ENCODE measurements around the gene SMAD7.

The SMAD7 gene

DNA sequence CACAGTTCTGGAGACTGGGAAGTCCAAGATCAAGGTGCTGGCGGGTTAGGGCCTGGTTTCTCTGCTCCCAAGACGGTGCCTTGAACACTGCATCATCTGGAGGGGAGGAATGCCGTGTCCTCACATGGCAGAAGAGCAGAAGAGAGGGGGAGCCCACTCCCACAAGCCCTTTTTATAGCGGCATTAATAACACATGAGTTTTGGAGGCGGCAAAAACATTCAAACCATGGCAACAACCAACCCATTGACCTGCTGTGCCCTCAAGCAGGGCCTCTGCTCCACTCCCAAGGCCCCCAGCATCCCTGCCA is 62.0 kb downstream of the SMAD7 start:
- TF ChIP-seq, protein P1, sequence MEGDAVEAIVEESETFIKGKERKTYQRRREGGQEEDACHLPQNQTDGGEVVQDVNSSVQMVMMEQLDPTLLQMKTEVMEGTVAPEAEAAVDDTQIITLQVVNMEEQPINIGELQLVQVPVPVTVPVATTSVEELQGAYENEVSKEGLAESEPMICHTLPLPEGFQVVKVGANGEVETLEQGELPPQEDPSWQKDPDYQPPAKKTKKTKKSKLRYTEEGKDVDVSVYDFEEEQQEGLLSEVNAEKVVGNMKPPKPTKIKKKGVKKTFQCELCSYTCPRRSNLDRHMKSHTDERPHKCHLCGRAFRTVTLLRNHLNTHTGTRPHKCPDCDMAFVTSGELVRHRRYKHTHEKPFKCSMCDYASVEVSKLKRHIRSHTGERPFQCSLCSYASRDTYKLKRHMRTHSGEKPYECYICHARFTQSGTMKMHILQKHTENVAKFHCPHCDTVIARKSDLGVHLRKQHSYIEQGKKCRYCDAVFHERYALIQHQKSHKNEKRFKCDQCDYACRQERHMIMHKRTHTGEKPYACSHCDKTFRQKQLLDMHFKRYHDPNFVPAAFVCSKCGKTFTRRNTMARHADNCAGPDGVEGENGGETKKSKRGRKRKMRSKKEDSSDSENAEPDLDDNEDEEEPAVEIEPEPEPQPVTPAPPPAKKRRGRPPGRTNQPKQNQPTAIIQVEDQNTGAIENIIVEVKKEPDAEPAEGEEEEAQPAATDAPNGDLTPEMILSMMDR (IDR thresholded peaks at IDR 0.05; ENCODE audit: insufficient read depth, missing control alignments): no peak
- FAIRE-seq (no peak), DNase-seq (ENCODE audit: insufficient read length, low spot score) (no peak)

DNA sequence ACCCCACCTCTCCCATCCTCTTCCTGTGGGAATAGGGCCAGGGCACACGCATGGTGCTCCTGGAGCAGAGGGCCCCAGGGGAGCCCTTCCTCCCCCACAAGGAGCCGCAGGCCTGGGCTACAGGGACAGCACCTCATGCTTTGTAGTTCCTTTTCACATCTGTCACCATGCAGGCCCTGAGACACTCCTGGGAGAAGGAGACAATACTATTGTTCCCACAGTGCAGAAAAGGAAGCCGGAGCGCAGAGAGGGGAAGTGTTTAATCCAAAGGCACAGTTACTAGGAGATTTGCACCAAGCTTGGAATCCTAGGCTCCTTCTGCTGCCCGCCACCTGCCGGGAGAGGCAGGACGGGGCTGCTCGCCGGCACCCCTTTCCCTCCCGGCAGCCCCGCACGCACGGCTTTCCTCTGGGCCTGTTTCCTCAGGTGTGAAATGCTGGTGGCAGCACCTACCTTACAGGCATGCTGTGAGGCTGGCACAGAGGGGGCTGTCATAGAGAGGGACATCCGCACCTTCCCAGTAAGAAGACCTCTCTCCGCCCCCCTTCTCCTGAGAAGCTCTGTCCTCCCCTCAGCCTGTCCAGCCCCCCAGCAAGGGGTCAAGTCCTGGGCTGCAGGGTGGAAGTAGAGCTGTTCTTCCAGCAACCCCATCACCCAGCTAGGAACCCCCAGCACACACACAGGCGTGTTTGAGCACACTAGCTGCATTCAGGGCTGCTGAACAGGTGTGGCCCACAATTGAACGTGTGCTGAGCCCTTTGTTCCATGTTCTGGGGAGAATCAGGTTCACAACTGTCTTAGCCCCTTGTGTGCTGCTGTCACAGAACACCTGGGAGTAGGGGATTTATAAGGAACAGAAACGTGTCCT is 62.6 kb downstream of the SMAD7 start:
- DNase-seq (ENCODE audit: insufficient read length, low spot score) (no peak), FAIRE-seq (no peak)
- TF ChIP-seq, protein P1 (IDR thresholded peaks at IDR 0.05; ENCODE audit: insufficient read depth, missing control alignments): no peak

DNA sequence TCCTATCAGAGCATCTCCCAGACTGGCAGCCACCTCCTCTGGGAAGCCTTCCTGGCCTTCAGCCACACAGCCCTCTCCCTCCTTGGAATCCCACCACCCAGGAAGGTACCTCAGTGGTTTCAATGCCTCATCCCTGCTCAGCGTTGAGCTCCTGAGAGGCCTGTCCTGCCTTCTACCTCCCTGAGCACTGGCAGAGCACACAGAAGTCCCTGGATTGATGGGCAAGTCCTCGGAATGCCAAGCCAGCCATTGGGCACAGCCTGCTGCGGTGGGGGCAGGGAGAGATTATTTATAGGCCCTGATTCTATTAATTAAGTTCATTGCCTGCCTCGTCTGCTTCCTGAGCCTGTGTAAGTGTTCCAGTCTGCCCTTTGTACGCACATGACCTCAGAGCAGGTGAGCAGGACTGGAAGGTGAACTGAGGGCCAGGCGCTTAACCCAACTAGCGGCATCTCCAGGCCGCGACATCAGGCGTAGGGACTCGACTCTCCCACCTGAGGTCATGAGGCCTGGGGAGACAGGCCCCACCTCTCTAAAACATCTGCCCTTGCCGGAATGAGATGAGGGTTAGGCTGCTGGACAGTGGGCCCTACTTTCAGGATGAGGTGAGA is 63.4 kb downstream of the SMAD7 start:
- TF ChIP-seq, protein P1 (IDR thresholded peaks at IDR 0.05; ENCODE audit: insufficient read depth, missing control alignments): no peak
- DNase-seq (ENCODE audit: insufficient read length, low spot score) (no peak), FAIRE-seq (no peak)

DNA sequence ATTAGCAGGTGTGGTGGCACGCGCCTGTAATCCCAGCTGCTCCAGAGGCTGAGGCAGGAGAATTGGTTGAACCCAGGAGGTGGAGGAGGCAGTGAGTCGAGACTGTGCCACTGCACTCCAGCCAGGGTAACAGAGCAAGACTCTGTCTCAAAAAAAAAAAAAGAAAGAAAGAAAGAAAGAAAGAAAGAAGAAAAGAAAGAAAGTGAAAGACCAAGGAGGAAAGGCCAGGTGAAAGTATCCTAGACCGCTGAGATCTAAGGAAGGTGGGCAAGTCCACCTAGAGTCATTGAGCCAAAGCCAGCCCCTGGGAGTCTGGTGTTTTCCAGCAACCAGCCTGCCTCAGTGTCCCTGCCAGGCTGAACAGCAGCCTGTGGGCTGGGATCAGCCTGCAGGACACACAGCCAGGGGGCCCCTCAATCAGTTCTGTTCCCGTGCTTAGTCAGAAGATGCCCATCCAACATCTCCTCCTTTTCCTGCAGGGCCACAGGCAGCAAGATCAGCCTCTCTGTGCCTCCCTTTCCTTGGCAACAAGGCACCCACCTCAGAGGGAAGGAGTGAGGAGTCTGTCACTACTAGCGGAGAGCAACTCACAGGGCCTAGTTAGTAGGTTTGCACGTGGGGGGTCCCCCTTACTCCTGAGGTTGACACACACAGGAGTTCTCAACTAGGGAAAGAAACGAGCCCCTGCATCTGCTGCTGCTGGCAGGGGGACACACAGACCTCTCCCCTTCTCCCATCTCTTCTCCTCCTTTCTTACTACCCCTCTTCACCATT is 64.1 kb downstream of the SMAD7 start:
- DNase-seq (ENCODE audit: insufficient read length, low spot score) (no peak), FAIRE-seq (no peak)
- TF ChIP-seq, protein P1 (IDR thresholded peaks at IDR 0.05; ENCODE audit: insufficient read depth, missing control alignments): no peak

DNA sequence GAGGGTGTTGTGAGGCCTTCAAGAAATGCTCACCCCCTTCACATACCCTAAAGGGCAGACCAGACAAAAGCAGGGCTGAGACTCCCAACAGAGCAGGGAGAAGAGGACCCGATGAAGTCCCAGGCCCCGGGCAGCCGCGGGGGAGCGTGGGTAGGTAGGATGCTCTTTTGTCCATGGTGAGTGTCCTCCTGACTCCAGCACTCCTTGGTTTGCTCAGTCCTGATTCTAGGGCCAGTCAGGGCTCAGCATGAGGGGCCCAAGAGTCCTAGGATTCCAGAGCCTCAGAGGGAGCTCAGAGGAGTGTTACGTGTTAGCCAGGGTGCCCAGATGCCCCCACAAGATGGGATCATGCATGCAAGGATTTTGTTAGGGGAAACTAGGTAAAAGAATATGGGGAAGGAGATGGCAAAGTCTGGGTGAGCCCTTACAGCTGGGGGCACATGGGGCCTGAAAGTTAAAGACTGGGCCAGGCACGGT is 64.8 kb downstream of the SMAD7 start:
- no peak for FAIRE-seq
- no peak for DNase-seq (ENCODE audit: insufficient read length, low spot score)
- TF ChIP-seq, protein P1 (IDR thresholded peaks at IDR 0.05; ENCODE audit: insufficient read depth, missing control alignments): no peak

DNA sequence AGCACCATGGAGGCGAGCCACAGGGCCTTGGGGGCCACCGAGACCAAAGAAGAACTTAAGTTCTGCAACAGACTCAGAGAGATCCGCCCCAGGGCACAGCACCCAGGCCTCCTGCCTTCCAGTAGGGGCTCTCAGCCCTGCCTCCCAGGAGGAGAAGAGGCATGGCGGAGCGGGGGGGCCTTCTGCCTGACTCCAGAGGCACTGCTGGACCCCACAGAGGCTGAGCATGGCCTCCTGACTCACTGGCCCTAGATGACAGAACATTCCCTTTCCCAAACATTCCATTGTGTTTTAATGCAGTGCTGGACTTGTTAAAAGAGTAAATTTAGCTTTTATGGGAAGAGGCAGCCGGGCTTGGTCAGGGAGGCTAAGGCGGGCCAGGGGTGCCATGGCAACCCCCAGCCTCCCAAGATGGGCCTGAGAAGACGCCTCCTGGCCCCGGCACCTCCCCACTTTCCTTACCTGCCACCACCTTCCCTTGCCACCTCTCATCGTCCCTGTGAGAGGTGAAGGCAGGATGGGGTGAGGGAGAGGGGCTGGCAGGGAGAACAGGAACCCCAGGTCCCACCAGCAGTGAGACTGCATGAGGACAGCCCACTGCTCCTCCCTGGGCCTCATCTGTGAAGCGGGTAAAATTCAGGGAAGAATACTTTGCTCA is 65.4 kb downstream of the SMAD7 start:
- TF ChIP-seq, protein P1 (IDR thresholded peaks at IDR 0.05; ENCODE audit: insufficient read depth, missing control alignments): no peak
- FAIRE-seq (no peak), DNase-seq (ENCODE audit: insufficient read length, low spot score) (no peak)

Data from D721Med (cell line).